Measurements from ENCODE around the gene COG8. TPM values are rescaled to one million over a fixed set of nuclear protein-coding genes. Genes with fewer than 3 reads are reported as not detected.
A peak's percentile ranks its signal among the peaks of the same experiment; 100 is the strongest.

The COG8 gene
- total and polyA plus RNA-seq, 9 of the 15 experiments (the other 6 are each of a cell fraction or from before 2014, with no cell fraction given), result 3.7 to 42.6 (median 30.1) TPM

DNA sequence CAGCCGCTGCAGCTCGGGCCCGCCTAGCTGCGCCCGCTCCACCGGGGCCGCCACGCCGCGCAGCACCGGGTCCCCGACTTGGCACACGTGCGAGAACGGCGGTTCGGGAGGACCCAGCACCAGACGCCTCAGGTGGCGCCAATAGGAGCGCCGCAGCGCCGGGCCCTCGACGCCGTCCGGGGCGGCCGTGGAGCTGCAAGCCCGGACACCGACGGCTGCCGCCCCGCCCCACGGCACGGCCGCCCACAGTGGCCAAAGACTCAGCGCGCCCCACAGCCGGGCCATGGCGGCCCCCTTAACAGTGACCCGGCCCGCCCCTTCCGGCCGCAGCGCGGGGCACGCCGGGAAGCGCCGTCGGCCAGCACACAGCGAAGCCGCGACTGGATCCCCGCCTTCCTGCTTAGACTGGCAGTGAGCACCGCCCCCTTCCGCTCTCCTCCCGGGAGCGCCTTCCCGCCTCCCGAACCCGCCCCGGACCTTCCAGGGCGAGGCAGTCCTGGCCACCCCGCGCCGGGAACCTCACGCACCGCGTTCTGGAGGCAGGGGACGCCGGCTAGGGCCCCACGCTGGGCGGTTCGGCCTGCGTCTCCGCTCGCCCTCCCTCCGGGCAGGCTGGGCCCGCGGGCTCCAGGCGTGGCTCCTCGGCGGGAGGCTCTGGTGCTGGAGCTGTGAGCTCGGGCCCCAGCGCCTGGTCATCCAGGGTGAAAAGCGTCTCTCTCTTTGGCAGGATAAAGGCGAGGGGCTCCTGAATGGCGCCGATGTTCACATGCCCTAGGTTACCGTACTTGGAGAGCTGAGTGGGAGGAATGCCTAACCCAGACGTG lies 8.9 kb downstream of the COG8 start, which contains the start of gene PDF (continued):
- TF ChIP-seq ZNF77 (CRISPR knock-in tag; IDR thresholded peaks at IDR 0.05), result no peak
- no peak for TF ChIP-seq MAFF (IDR thresholded peaks at IDR 0.05; ENCODE audit: low read length)
- TF ChIP-seq FUS (optimal IDR thresholded peaks at IDR 0.05; ENCODE audit: low read depth, low read length), result peak; percentile 59
- TF ChIP-seq FOXA3 (CRISPR knock-in tag; conservative IDR thresholded peaks at IDR 0.05 in 1 of 2, IDR thresholded peaks at IDR 0.05 in 1 of 2), result no peak
- no peak for TF ChIP-seq ZNF121 (CRISPR knock-in tag; conservative IDR thresholded peaks at IDR 0.05)
- TF ChIP-seq, protein P1, sequence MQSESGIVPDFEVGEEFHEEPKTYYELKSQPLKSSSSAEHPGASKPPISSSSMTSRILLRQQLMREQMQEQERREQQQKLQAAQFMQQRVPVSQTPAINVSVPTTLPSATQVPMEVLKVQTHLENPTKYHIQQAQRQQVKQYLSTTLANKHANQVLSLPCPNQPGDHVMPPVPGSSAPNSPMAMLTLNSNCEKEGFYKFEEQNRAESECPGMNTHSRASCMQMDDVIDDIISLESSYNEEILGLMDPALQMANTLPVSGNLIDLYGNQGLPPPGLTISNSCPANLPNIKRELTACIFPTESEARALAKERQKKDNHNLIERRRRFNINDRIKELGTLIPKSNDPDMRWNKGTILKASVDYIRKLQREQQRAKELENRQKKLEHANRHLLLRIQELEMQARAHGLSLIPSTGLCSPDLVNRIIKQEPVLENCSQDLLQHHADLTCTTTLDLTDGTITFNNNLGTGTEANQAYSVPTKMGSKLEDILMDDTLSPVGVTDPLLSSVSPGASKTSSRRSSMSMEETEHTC (IDR thresholded peaks at IDR 0.05), result no peak
- no peak for TF ChIP-seq SMC3 (conservative IDR thresholded peaks at IDR 0.05; ENCODE audit: insufficient read depth, low read depth, low read length)
- no peak for TF ChIP-seq ZNF184 (CRISPR knock-in tag; IDR thresholded peaks at IDR 0.05)
- 0 out of 2 replicates have a peak, but pooled peaks have one; percentile 29 for TF ChIP-seq ZNF212 (CRISPR knock-in tag; IDR thresholded peaks at IDR 0.05)
- TF ChIP-seq, protein P2, sequence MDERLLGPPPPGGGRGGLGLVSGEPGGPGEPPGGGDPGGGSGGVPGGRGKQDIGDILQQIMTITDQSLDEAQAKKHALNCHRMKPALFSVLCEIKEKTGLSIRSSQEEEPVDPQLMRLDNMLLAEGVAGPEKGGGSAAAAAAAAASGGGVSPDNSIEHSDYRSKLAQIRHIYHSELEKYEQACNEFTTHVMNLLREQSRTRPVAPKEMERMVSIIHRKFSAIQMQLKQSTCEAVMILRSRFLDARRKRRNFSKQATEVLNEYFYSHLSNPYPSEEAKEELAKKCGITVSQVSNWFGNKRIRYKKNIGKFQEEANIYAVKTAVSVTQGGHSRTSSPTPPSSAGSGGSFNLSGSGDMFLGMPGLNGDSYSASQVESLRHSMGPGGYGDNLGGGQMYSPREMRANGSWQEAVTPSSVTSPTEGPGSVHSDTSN (CRISPR knock-in tag; IDR thresholded peaks at IDR 0.05; ENCODE audit: low read depth), result no peak
- TF ChIP-seq, protein P2 (tag; conservative IDR thresholded peaks at IDR 0.05; ENCODE audit: low read depth), result no peak
- TF ChIP-seq, protein P3, sequence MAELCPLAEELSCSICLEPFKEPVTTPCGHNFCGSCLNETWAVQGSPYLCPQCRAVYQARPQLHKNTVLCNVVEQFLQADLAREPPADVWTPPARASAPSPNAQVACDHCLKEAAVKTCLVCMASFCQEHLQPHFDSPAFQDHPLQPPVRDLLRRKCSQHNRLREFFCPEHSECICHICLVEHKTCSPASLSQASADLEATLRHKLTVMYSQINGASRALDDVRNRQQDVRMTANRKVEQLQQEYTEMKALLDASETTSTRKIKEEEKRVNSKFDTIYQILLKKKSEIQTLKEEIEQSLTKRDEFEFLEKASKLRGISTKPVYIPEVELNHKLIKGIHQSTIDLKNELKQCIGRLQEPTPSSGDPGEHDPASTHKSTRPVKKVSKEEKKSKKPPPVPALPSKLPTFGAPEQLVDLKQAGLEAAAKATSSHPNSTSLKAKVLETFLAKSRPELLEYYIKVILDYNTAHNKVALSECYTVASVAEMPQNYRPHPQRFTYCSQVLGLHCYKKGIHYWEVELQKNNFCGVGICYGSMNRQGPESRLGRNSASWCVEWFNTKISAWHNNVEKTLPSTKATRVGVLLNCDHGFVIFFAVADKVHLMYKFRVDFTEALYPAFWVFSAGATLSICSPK (IDR thresholded peaks at IDR 0.05; ENCODE audit: borderline replicate concordance), result no peak
- 0 out of 2 replicates have a peak, but pooled peaks have one; percentile 9 for TF ChIP-seq DPF2 (IDR thresholded peaks at IDR 0.05)
- TF ChIP-seq ELK1 (CRISPR knock-in tag; IDR thresholded peaks at IDR 0.05), result no peak
- no peak for TF ChIP-seq TAL1 (IDR thresholded peaks at IDR 0.05)
- no peak for TF ChIP-seq USF2 (CRISPR knock-in tag; IDR thresholded peaks at IDR 0.05)
- TF ChIP-seq ZNF197 (CRISPR knock-in tag; IDR thresholded peaks at IDR 0.05; ENCODE audit: low read depth), result no peak
- no peak for TF ChIP-seq ZNF146 (CRISPR knock-in tag; IDR thresholded peaks at IDR 0.05; ENCODE audit: unreplicated experiment)

Data from K562 (cell line).